SK-N-SH (cell line): ENCODE measurements around the gene PRR18. TPM values are rescaled to one million over a fixed set of nuclear protein-coding genes. Genes with fewer than 3 reads are reported as not detected.

Experiments used
- CTCF ChIA-PET: fragments of 300-600, 350-600 bp; formaldehyde crosslinking; extraction: SDS; loops from one replicate; lab custom pipeline; 2021; lab: Yijun Ruan, JAX
- POLR2A ChIA-PET: fragments of 350-600 bp; sonication (Branson Sonifier 250); formaldehyde crosslinking; extraction: SDS; loops from one replicate; lab custom pipeline; 2020; ENCODE audit warnings: antibody characterized with exemption, inconsistent platforms; lab: Yijun Ruan, JAX
- DNase-seq: peaks from one replicate; pipeline ENCODE4 v3.0.0; 2012
- H2AFZ ChIP-seq: fragments of 200-600 bp; sonication (generic); 2 replicates; pipeline ENCODE4 v1.8.1; 2016; ENCODE audit warnings: antibody characterized with exemption, mild to moderate bottlenecking, low read depth
- H3F3A ChIP-seq: fragments of 200-600 bp; sonication (generic); replicated peaks from 2 replicates; pipeline ENCODE3; 2016; ENCODE audit warnings: antibody characterized with exemption, mild to moderate bottlenecking; ENCODE audit not compliant: insufficient read depth
- H3K27ac ChIP-seq, 2 experiments: fragments of 200-500 bp in 1 of 2; fragments of 200-600 bp in 1 of 2; sonication (Bioruptor generic) in 1 of 2; sonication (generic), shearing (Covaris generic) in 1 of 2; 2 replicates each; pipeline versions ENCODE4 v1.5.1 to v1.6.1; 2014 to 2016; ENCODE audit warnings: low read depth in 2 of 2, inconsistent platforms in 1 of 2, low read length in 1 of 2, mild to moderate bottlenecking in 1 of 2, mixed read lengths in 1 of 2
- H3K27me3 ChIP-seq: fragments of 200-600 bp; sonication (generic), shearing (Covaris generic); 2 replicates; pipeline ENCODE4 v1.6.1; 2016; ENCODE audit warnings: mixed run types; ENCODE audit not compliant: insufficient read depth
- H3K36me3 ChIP-seq, 2 experiments: fragments of 200-500 bp in 1 of 2; fragments of 200-600 bp in 1 of 2; sonication (Bioruptor generic) in 1 of 2; sonication (generic) in 1 of 2; replicated peaks in 1 of 2; 2 replicates each; pipeline versions ENCODE3 to v1.5.1; 2014 to 2016; ENCODE audit warnings: low read length in 1 of 2, mild to moderate bottlenecking in 1 of 2; ENCODE audit not compliant: insufficient read depth in 2 of 2, control insufficient read depth in 1 of 2
- H3K4me1 ChIP-seq, 2 experiments: fragments of 200-500 bp in 1 of 2; fragments of 200-600 bp in 1 of 2; sonication (Bioruptor generic) in 1 of 2; sonication (generic), shearing (Covaris generic) in 1 of 2; 2 replicates each; pipeline versions ENCODE4 v1.5.1 to v1.6.1; 2014 to 2016; ENCODE audit warnings: low read depth in 1 of 2, low read length in 1 of 2, mixed run types in 1 of 2; ENCODE audit not compliant: insufficient read depth in 2 of 2, control insufficient read depth in 1 of 2
- H3K4me2 ChIP-seq: fragments of 200-600 bp; sonication (generic), shearing (Covaris generic); 2 replicates; pipeline ENCODE4 v1.6.1; 2017; ENCODE audit warnings: mixed run types
- H3K4me3 ChIP-seq, 2 experiments: fragments of 200-500 bp in 1 of 2; fragments of 200-600 bp in 1 of 2; sonication (Bioruptor generic) in 1 of 2; sonication (generic), shearing (Covaris generic) in 1 of 2; 2 replicates each; pipeline versions ENCODE4 v1.5.1 to v1.8.1; 2014 to 2016; ENCODE audit warnings: low read depth in 2 of 2, inconsistent platforms in 1 of 2, low read length in 1 of 2, mild to moderate bottlenecking in 1 of 2, mixed read lengths in 1 of 2, moderate library complexity in 1 of 2
- H3K79me2 ChIP-seq: fragments of 200-600 bp; sonication (generic); 2 replicates; pipeline ENCODE4 v1.8.1; 2017; ENCODE audit warnings: mild to moderate bottlenecking; ENCODE audit not compliant: insufficient read depth
- H3K9ac ChIP-seq: fragments of 200-600 bp; sonication (generic); 2 replicates; pipeline ENCODE4 v1.6.1; 2017; ENCODE audit warnings: mixed run types
- H3K9me2 ChIP-seq: fragments of 200-600 bp; sonication (generic); 2 replicates; pipeline ENCODE4 v1.6.1; 2017; ENCODE audit warnings: mixed run types
- H3K9me3 ChIP-seq: fragments of 200-600 bp; sonication (generic); 2 replicates; pipeline ENCODE4 v1.6.1; 2017; ENCODE audit warnings: mixed run types, mild to moderate bottlenecking, moderate library complexity
- H4K20me1 ChIP-seq: fragments of 200-600 bp; sonication (generic); 2 replicates; pipeline ENCODE4 v1.6.1; 2017; ENCODE audit warnings: mild to moderate bottlenecking, mixed run types; ENCODE audit not compliant: insufficient read depth
- ELF1 ChIP-seq: IDR thresholded peaks from 2 replicates; pipeline ENCODE4 v1.4.0; 2012
- EZH2phosphoT487 ChIP-seq: fragments of 200-600 bp; sonication (generic); IDR thresholded peaks from 2 replicates; pipeline ENCODE4 v1.6.1; 2017; ENCODE audit warnings: low read depth, mixed run types, mild to moderate bottlenecking, antibody characterized with exemption, moderate library complexity, borderline replicate concordance
- FOSL2 ChIP-seq: IDR thresholded peaks from 2 replicates; pipeline ENCODE4 v1.4.0; 2012; ENCODE audit warnings: low read depth, mild to moderate bottlenecking, moderate library complexity, borderline replicate concordance
- FOXJ3 ChIP-seq: sonication (generic); formaldehyde crosslinking; IDR thresholded peaks from 2 replicates; pipeline ENCODE4 v1.5.1; 2020; ENCODE audit warnings: mild to moderate bottlenecking, missing genetic modification reagents
- POLR2AphosphoS5 ChIP-seq: IDR thresholded peaks from 2 replicates; pipeline ENCODE4 v1.6.1; 2012; ENCODE audit warnings: low read depth, low read length
- RFX5 ChIP-seq: IDR thresholded peaks from 2 replicates; pipeline ENCODE4 v1.6.1; 2012; ENCODE audit warnings: mild to moderate bottlenecking, improper control_type of control experiment, low read length
- TAF1 ChIP-seq: IDR thresholded peaks from 2 replicates; pipeline ENCODE4 v1.6.1; 2012; ENCODE audit warnings: low read depth, mild to moderate bottlenecking, low read length, moderate library complexity, borderline replicate concordance
- WGBS: methylation state at CpG from one replicate; pipeline ENCODE4 v1.1.6; 2017; ENCODE audit warnings: low lambda C conversion rate; 5-methylcytosine and 5-hydroxymethylcytosine counted together
- polyA plus RNA-seq, 3 experiments: library from polyadenylated mRNA; depleted of rRNA; stranded (reverse); fragments of >200 nt; gene quantifications; 2 replicates each; pipeline ENCODE4 v1.2.3, GENCODE V29; 2012
- TF ChIP-seq, protein P1 (sequence below): IDR thresholded peaks from 2 replicates; pipeline ENCODE4 v1.4.0; 2012; ENCODE audit warnings: low read depth
- TF ChIP-seq, protein P2 (sequence below): fragments of 150-350 bp; IDR thresholded peaks from 2 replicates; pipeline ENCODE4 v1.6.1; 2016; ENCODE audit warnings: mild to moderate bottlenecking, low read depth, low read length
- TF ChIP-seq, protein P3 (sequence below): IDR thresholded peaks from 2 replicates; pipeline ENCODE4 v1.4.0; 2012; ENCODE audit warnings: low read depth, borderline replicate concordance
- TF ChIP-seq, protein P4 (sequence below): IDR thresholded peaks from 2 replicates; pipeline ENCODE4 v1.6.1; 2012; ENCODE audit warnings: mild to moderate bottlenecking, low read depth, low read length, moderate library complexity
- TF ChIP-seq, protein P5 (sequence below): IDR thresholded peaks from 2 replicates; pipeline ENCODE4 v1.4.0; 2012; ENCODE audit warnings: low read depth, borderline replicate concordance

PRR18 gene
- polyA plus RNA-seq, 1 of the 3 experiments (the other 2 are of a cell fraction): 0.02 TPM

DNA sequence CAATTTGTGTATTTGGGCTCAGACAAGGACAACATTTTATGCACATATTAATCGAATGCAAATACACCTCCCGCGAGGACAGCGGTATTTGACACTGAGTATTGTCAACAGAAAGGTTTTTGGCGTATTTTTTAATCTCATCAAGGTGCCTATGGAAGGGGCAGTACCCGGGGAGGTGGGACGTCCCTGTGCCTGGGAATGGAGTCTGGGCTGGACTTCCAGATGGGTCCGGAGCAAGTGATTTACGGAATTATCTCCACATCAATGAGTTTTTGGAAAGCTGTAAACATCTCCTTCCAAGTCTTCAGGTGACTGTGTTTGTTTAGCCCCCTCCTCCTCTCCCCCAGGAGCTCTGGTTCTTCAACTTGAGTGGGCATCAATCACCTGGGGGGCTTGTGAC, 39.8 kb downstream of the PRR18 start:
- no peaks in the 10 kb centered on the region for H3K9me2 ChIP-seq
- H3K9me3 ChIP-seq: no peaks in the 10 kb centered on the region
- H3K9ac ChIP-seq: no peak overlapping the region
- 13% methylated on average over 9 of the region's 9 CpGs for WGBS
- TF ChIP-seq, protein P1, sequence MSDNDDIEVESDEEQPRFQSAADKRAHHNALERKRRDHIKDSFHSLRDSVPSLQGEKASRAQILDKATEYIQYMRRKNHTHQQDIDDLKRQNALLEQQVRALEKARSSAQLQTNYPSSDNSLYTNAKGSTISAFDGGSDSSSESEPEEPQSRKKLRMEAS: no peak
- TF ChIP-seq, protein P2, sequence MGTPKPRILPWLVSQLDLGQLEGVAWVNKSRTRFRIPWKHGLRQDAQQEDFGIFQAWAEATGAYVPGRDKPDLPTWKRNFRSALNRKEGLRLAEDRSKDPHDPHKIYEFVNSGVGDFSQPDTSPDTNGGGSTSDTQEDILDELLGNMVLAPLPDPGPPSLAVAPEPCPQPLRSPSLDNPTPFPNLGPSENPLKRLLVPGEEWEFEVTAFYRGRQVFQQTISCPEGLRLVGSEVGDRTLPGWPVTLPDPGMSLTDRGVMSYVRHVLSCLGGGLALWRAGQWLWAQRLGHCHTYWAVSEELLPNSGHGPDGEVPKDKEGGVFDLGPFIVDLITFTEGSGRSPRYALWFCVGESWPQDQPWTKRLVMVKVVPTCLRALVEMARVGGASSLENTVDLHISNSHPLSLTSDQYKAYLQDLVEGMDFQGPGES: no peak
- no peak for TF ChIP-seq RFX5
- TF ChIP-seq FOSL2: no peak
- TF ChIP-seq, protein P3, sequence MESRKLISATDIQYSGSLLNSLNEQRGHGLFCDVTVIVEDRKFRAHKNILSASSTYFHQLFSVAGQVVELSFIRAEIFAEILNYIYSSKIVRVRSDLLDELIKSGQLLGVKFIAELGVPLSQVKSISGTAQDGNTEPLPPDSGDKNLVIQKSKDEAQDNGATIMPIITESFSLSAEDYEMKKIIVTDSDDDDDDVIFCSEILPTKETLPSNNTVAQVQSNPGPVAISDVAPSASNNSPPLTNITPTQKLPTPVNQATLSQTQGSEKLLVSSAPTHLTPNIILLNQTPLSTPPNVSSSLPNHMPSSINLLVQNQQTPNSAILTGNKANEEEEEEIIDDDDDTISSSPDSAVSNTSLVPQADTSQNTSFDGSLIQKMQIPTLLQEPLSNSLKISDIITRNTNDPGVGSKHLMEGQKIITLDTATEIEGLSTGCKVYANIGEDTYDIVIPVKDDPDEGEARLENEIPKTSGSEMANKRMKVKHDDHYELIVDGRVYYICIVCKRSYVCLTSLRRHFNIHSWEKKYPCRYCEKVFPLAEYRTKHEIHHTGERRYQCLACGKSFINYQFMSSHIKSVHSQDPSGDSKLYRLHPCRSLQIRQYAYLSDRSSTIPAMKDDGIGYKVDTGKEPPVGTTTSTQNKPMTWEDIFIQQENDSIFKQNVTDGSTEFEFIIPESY: no peak
- TF ChIP-seq, protein P4, sequence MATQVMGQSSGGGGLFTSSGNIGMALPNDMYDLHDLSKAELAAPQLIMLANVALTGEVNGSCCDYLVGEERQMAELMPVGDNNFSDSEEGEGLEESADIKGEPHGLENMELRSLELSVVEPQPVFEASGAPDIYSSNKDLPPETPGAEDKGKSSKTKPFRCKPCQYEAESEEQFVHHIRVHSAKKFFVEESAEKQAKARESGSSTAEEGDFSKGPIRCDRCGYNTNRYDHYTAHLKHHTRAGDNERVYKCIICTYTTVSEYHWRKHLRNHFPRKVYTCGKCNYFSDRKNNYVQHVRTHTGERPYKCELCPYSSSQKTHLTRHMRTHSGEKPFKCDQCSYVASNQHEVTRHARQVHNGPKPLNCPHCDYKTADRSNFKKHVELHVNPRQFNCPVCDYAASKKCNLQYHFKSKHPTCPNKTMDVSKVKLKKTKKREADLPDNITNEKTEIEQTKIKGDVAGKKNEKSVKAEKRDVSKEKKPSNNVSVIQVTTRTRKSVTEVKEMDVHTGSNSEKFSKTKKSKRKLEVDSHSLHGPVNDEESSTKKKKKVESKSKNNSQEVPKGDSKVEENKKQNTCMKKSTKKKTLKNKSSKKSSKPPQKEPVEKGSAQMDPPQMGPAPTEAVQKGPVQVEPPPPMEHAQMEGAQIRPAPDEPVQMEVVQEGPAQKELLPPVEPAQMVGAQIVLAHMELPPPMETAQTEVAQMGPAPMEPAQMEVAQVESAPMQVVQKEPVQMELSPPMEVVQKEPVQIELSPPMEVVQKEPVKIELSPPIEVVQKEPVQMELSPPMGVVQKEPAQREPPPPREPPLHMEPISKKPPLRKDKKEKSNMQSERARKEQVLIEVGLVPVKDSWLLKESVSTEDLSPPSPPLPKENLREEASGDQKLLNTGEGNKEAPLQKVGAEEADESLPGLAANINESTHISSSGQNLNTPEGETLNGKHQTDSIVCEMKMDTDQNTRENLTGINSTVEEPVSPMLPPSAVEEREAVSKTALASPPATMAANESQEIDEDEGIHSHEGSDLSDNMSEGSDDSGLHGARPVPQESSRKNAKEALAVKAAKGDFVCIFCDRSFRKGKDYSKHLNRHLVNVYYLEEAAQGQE: no peak
- no peak for TF ChIP-seq FOXJ3 (CRISPR knock-in tag)
- no peak for TF ChIP-seq ELF1
- TF ChIP-seq EZH2phosphoT487: no peak
- TF ChIP-seq POLR2AphosphoS5: no peak
- TF ChIP-seq, protein P5, sequence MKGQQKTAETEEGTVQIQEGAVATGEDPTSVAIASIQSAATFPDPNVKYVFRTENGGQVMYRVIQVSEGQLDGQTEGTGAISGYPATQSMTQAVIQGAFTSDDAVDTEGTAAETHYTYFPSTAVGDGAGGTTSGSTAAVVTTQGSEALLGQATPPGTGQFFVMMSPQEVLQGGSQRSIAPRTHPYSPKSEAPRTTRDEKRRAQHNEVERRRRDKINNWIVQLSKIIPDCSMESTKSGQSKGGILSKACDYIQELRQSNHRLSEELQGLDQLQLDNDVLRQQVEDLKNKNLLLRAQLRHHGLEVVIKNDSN: no peak
- TF ChIP-seq TAF1: no peak
- H3K4me3 ChIP-seq: no peak overlapping the region
- no peak overlapping the region for H3K4me2 ChIP-seq
- H3K27me3 ChIP-seq: peaks cover 5% of the 10 kb centered on the region; the same call in 1 of the 2 replicates
- DNase-seq: no peak
- H3F3A ChIP-seq: no peaks in the 10 kb centered on the region
- ChIA-PET CTCF (interaction anchor here (1.0 to 1.4 kb wide), 2 partner anchors 9 to 17 kb away, joined by 3 read pairs; no protein-coding TSS in a partner anchor), POLR2A (no interaction called here)
- H3K4me1 ChIP-seq: no peaks in the 10 kb centered on the region; a peak in 1 of 4 replicates
- H2AFZ ChIP-seq: no peak overlapping the region
- no peaks in the 10 kb centered on the region for H3K36me3 ChIP-seq
- no peaks in the 10 kb centered on the region for H3K79me2 ChIP-seq
- no peak overlapping the region for H3K27ac ChIP-seq
- no peaks in the 10 kb centered on the region for H4K20me1 ChIP-seq
